Body of pancreas (tissue), 4 donors: ENCODE data around the gene FBXO28.

Source experiments
- CTCF ChIP-seq, 7 experiments: fragments of 450-650 bp in 4 of 7; fragments of 200-600 bp in 3 of 7; sonication (generic) in 3 of 7; IDR thresholded peaks; one replicate each; pipeline ENCODE4 v1.5.1; 2016 to 2019; ENCODE audit warnings: antibody characterized with exemption in 7 of 7
- POLR2A ChIP-seq, 3 donors: fragments of 450-650 bp; IDR thresholded peaks; one replicate each; pipeline ENCODE4 v1.6.1; 2016; ENCODE audit warnings: antibody characterized with exemption in 3 of 3, mild to moderate bottlenecking in 2 of 3

- no peak for TF ChIP-seq CTCF (IDR thresholded peaks at IDR 0.05)
- no peak for TF ChIP-seq POLR2A (IDR thresholded peaks at IDR 0.05)
These were observed 28.3 kb upstream of the FBXO28 start for GRCh38 chr1:224085421-224086108.
